Right cardiac atrium (tissue), 5 donors: ENCODE data around the gene CSMD2. TPM values are rescaled to one million over a fixed set of nuclear protein-coding genes. Genes with fewer than 3 reads are reported as not detected.

Experiments used
- ATAC-seq, 2 donors: fragments of 200-7000 bp; cut with Tn5 transposase; one replicate each; pipeline versions ENCODE4 v1.8.0 to v1.9.1; 2020; ENCODE audit warnings: moderate library complexity in 2 of 2, mild to moderate bottlenecking in 1 of 2
- DNase-seq, 3 donors: peaks; one replicate each; pipeline ENCODE4 v3.0.0-alpha.2; 2020
- H3K27ac ChIP-seq: one replicate; pipeline ENCODE4 v1.5.1; 2013; ENCODE audit warnings: mild to moderate bottlenecking, low read length, control low read depth, moderate library complexity
- H3K27me3 ChIP-seq: one replicate; pipeline ENCODE4 v1.6.1; 2013; ENCODE audit not compliant: control insufficient read depth, insufficient read depth
- H3K4me1 ChIP-seq: one replicate; pipeline ENCODE4 v1.6.1; 2013; ENCODE audit warnings: low read length; ENCODE audit not compliant: control insufficient read depth, insufficient read depth
- H3K4me3 ChIP-seq: one replicate; pipeline ENCODE4 v1.5.1; 2013; ENCODE audit warnings: low read length, control low read depth
- H3K9me3 ChIP-seq: one replicate; pipeline ENCODE4 v1.6.1; 2013; ENCODE audit warnings: low read length; ENCODE audit not compliant: control insufficient read depth
- WGBS: extraction: QIAGEN DNeasy Blood & Tissue Kit; methylation state at CpG from one replicate; pipeline ENCODE4 v1.1.7; 2013; 5-methylcytosine and 5-hydroxymethylcytosine counted together
- intact Hi-C, 4 donors: fragments of 100-400 bp; cut with DNase I; formaldehyde crosslinking; loops; one replicate each; pipeline versions ENCODE4 v1.11.0 to v1.14.0; 2022 to 2023
- polyA plus RNA-seq: library from polyadenylated mRNA; stranded (reverse); fragments of 200-250 nt; gene quantifications from one replicate; pipeline ENCODE4 v1.2.3, GENCODE V29; 2013
- total RNA-seq, 4 donors: library from RNA; stranded (reverse); fragmentation: NEBNext Ultra II Directional; extraction: Animal tissue kit (Norgen Biotek cat#: 25700); gene quantifications; one replicate each; pipeline ENCODE4 v1.2.1, GENCODE V29; 2021
- donor health status: healthy with polysubstance abuse.
- donor health status: DM: no; HTN: yes; CAD: no.
- donor health status: DM: no; HTN: no; CAD: no.
- donor health status: DM: no; HTN: yes; CAD: no; lungs with severe emphysema.
- donor health status: DM: yes; HTN: yes; CAD: no.

Gene CSMD2
- total and polyA plus RNA-seq, 5 donors: 0.11 to 0.59 (median 0.38) TPM

- no peaks in the 10 kb centered on the region for H3K27me3 ChIP-seq
- intact Hi-C loops: no loop called here
- DNase-seq: no peak
- H3K4me3 ChIP-seq: no peak overlapping the region
- ATAC-seq: no peak
- WGBS: 64% methylated on average over 2 of the region's 2 CpGs
- H3K27ac ChIP-seq: no peak overlapping the region
- no peaks in the 10 kb centered on the region for H3K4me1 ChIP-seq
- no peaks in the 10 kb centered on the region for H3K9me3 ChIP-seq
Measured at GRCh38 chr1:33949570-33949969, 215.5 kb downstream of the CSMD2 start.

GRCh38 chr1:33948291-33948690 is 216.7 kb downstream of the CSMD2 start:
- DNase-seq (no peak), ATAC-seq (no peak)
- H3K9me3 ChIP-seq: no peaks in the 10 kb centered on the region
- H3K4me1 ChIP-seq: no peaks in the 10 kb centered on the region
- H3K27ac ChIP-seq: no peak overlapping the region
- H3K4me3 ChIP-seq: no peak overlapping the region
- no peaks in the 10 kb centered on the region for H3K27me3 ChIP-seq
- WGBS: 91% methylated on average over 3 of the region's 3 CpGs
- intact Hi-C loops: no loop called here

GRCh38 chr1:33946836-33947235 is 218.2 kb downstream of the CSMD2 start:
- 95% methylated on average over 2 of the region's 2 CpGs for WGBS
- intact Hi-C loops: no loop called here
- ATAC-seq: no peak

GRCh38 chr1:33944846-33945245 is 220.2 kb downstream of the CSMD2 start:
- DNase-seq: no peak
- no peak for ATAC-seq
- no peaks in the 10 kb centered on the region for H3K9me3 ChIP-seq
- H3K4me3 ChIP-seq: no peak overlapping the region
- H3K4me1 ChIP-seq: no peaks in the 10 kb centered on the region
- no peaks in the 10 kb centered on the region for H3K27me3 ChIP-seq
- H3K27ac ChIP-seq: no peak overlapping the region
- intact Hi-C loops: no loop called here
- 34% methylated on average over 1 of the region's 1 CpG for WGBS

More at GRCh38 chr1:33946836-33947235, 218.2 kb downstream of the CSMD2 start:
- H3K27ac ChIP-seq: no peak overlapping the region
- H3K27me3 ChIP-seq: no peaks in the 10 kb centered on the region
- no peaks in the 10 kb centered on the region for H3K4me1 ChIP-seq
- H3K4me3 ChIP-seq: no peak overlapping the region
- DNase-seq: no peak
- H3K9me3 ChIP-seq: no peaks in the 10 kb centered on the region

GRCh38 chr1:33943978-33944377 is 221.1 kb downstream of the CSMD2 start:
- intact Hi-C loops: no loop called here
- Histone ChIP-seq H3K4me1 (no peaks in the 10 kb centered on the region), H3K4me3 (no peak overlapping the region), H3K27me3 (no peaks in the 10 kb centered on the region), H3K27ac (no peak overlapping the region), H3K9me3 (no peaks in the 10 kb centered on the region)
- ATAC-seq (no peak), DNase-seq (no peak)
- whole genome bisulfite sequencing: 51% methylated on average over 3 of the region's 3 CpGs

- no peak for DNase-seq
- H3K9me3 ChIP-seq: no peaks in the 10 kb centered on the region
- no peak overlapping the region for H3K4me3 ChIP-seq
- no peaks in the 10 kb centered on the region for H3K4me1 ChIP-seq
- ATAC-seq: no peak
- intact Hi-C loops: no loop called here
- 74% methylated on average over 3 of the region's 3 CpGs for WGBS
- no peak overlapping the region for H3K27ac ChIP-seq
- H3K27me3 ChIP-seq: no peaks in the 10 kb centered on the region
Measured at GRCh38 chr1:33932871-33933270, 232.2 kb downstream of the CSMD2 start.

GRCh38 chr1:33931111-33931475 is 233.9 kb downstream of the CSMD2 start:
- no peaks in the 10 kb centered on the region for H3K4me1 ChIP-seq
- no peak overlapping the region for H3K4me3 ChIP-seq
- WGBS: 83% methylated on average over 4 of the region's 4 CpGs
- H3K27ac ChIP-seq: no peak overlapping the region
- intact Hi-C loops: no loop called here
- DNase-seq (no peak), ATAC-seq (no peak)
- H3K9me3 ChIP-seq: no peaks in the 10 kb centered on the region
- H3K27me3 ChIP-seq: no peaks in the 10 kb centered on the region

- intact Hi-C loops: no loop called here
- WGBS: 62% methylated on average over 11 of the region's 11 CpGs
- Histone ChIP-seq H3K9me3 (no peaks in the 10 kb centered on the region), H3K4me3 (no peak overlapping the region), H3K4me1 (no peaks in the 10 kb centered on the region), H3K27ac (no peak overlapping the region), H3K27me3 (no peaks in the 10 kb centered on the region)
- DNase-seq (no peak), ATAC-seq (no peak)
Measured at GRCh38 chr1:33930346-33931110, 234.5 kb downstream of the CSMD2 start.

- Histone ChIP-seq H3K27ac (no peak overlapping the region), H3K27me3 (no peaks in the 10 kb centered on the region), H3K4me3 (no peak overlapping the region), H3K4me1 (no peaks in the 10 kb centered on the region), H3K9me3 (no peaks in the 10 kb centered on the region)
- intact Hi-C loops: no loop called here
- no peak for DNase-seq
- no peak for ATAC-seq
Measured at GRCh38 chr1:33928251-33928650, 236.8 kb downstream of the CSMD2 start.

GRCh38 chr1:33927721-33928120 is 237.3 kb downstream of the CSMD2 start:
- Histone ChIP-seq H3K27me3 (no peaks in the 10 kb centered on the region), H3K4me1 (no peaks in the 10 kb centered on the region), H3K4me3 (no peak overlapping the region), H3K27ac (no peak overlapping the region), H3K9me3 (no peaks in the 10 kb centered on the region)
- ATAC-seq (no peak), DNase-seq (no peak)
- intact Hi-C loops: no loop called here
- WGBS: 61% methylated on average over 2 of the region's 2 CpGs

GRCh38 chr1:33925586-33925985 is 239.4 kb downstream of the CSMD2 start:
- Histone ChIP-seq H3K9me3 (no peaks in the 10 kb centered on the region), H3K4me3 (no peak overlapping the region), H3K27me3 (no peaks in the 10 kb centered on the region), H3K27ac (no peak overlapping the region), H3K4me1 (no peaks in the 10 kb centered on the region)
- WGBS: 72% methylated on average over 8 of the region's 8 CpGs
- intact Hi-C loops: no loop called here
- ATAC-seq (no peak), DNase-seq (no peak)

GRCh38 chr1:33921281-33921680 is 243.7 kb downstream of the CSMD2 start:
- intact Hi-C loops: no loop called here
- DNase-seq (no peak), ATAC-seq (no peak)
- H3K4me3 ChIP-seq: no peak overlapping the region
- H3K27ac ChIP-seq: no peak overlapping the region
- H3K4me1 ChIP-seq: no peaks in the 10 kb centered on the region
- no peaks in the 10 kb centered on the region for H3K9me3 ChIP-seq
- WGBS: 77% methylated on average over 5 of the region's 5 CpGs
- no peaks in the 10 kb centered on the region for H3K27me3 ChIP-seq
